Left renal cortex interstitium (tissue), 4 donors: Measurements from ENCODE around the gene IL13. TPM values are rescaled to one million over a fixed set of nuclear protein-coding genes. Genes with fewer than 3 reads are reported as not detected.

ENCODE experiments used
- DNase-seq, 4 donors: peaks; one replicate each; pipeline ENCODE4 v3.0.0-alpha.2; 2013; ENCODE audit warnings: low read depth in 4 of 4, low spot score in 2 of 4, missing footprints in 1 of 4
- polyA plus RNA-seq, 4 donors: library from polyadenylated mRNA; unstranded; fragments of 120-200 nt; gene quantifications; one replicate each; pipeline ENCODE4 v1.2.1, GENCODE V29; 2013; ENCODE audit not compliant: insufficient read length in 4 of 4

IL13 gene
- polyA plus RNA-seq, 4 donors: 0.13 TPM; not detected in 3

DNA sequence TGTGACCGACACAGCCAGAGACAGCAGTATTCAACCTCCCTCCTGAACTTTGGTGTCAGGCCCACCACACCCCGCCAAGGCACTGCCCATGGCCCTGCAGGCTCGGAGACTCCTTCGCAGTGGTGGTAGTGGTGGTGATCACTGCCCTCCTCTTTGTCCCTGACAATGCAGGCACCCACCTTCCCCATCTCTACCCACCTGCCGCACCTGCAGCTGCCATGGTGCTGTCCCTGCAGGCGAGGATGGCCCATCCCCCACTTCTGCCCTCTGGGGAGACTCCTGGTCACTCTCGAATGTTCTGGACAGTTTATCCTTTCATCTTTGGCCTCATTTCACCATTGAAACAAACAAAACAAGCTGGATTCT, 11.5 kb downstream of the IL13 start:
- DNase-seq: no peak

DNA sequence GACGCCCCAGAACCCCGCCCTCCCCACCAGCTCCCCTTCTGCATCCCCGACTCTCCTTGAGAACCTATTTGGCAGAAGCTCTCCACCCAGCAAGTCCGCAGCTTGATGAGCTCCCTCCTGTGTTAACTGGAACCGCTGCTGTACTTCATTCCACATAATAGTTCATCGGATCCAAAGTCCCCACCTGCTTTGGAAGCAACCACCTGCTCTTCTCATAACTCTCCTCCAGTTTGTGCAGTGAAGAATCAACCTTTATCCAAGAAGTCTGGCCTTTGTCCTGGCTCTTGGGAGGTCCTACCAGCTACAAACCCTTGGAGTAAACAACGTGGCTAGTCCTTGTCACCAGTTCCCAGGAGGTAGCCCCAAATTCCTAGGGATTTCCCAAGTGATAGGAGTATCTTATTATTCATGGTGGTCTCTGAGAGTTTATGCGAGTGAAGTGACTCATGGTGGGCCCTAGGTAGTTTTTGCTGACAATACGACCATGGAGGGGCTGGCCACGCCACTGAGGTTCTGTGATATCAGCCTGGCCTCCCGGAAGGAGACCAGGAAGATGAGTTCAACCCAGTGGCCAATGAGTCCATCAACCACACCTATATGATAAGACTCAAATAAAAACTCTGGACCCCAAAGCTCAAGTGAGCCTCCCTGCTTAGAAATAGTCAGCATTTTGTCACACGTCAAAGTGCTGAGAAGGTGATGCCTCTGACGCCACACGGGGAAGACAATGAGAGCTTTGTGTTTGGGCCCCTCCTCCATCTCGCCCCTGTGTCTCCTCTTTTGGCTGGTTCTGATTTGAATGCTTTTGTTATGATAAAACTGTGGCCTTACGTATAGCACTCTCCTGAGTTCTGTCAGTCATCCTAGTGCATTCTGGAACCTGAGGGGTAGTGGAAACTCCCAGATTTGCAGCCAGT, 12.3 kb downstream of the IL13 start:
- no peak for DNase-seq

DNA sequence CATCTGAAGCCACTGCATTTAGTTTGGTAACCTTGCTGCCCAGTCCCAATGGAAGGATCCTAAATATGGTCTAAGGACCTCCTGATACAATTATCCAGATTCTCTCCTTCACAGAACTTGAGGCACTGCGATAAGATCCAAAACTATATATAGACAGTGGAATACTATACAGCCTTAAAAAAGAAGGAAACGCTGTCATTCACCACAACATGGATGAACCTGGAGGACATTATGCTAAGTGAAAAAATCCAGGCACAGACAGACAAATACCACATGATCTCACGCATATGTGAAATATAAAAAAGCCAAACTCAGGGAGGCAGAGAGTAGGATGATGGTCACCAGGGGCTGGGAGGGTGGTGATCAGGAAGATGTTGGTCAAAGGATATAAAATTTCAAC, 13.0 kb downstream of the IL13 start:
- no peak for DNase-seq

DNA sequence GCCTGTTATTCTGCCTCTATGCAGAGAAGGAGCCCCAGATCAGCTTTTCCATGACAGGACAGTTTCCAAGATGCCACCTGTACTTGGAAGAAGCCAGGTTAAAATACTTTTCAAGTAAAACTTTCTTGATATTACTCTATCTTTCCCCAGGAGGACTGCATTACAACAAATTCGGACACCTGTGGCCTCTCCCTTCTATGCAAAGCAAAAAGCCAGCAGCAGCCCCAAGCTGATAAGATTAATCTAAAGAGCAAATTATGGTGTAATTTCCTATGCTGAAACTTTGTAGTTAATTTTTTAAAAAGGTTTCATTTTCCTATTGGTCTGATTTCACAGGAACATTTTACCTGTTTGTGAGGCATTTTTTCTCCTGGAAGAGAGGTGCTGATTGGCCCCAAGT, 15.5 kb downstream of the IL13 start:
- DNase-seq: no peak

DNA sequence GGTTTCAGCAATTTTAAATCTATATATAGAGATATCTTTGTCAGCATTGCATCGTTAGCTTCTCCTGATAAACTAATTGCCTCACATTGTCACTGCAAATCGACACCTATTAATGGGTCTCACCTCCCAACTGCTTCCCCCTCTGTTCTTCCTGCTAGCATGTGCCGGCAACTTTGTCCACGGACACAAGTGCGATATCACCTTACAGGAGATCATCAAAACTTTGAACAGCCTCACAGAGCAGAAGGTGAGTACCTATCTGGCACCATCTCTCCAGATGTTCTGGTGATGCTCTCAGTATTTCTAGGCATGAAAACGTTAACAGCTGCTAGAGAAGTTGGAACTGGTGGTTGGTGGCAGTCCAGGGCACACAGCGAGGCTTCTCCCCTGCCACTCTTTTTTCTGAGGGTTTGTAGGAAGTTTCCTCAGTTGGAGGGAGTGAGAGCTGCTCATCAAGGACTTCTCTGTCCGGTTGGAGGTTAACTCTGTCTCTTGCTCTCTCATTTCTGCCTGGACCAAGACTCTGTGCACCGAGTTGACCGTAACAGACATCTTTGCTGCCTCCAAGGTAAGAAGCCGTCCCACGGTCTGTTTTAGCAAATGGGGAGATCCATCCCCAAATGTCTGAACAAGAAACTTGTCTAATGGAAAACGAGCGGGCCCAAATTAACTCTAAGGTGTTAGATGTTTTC, 16.1 kb downstream of the IL13 start, which contains the start of gene IL4:
Gene IL4 (plus strand): TSS at position 51 of the 692 bp plus-strand sequence. CDS start 62 bp downstream, at position 113.
- DNase-seq: no peak

DNA sequence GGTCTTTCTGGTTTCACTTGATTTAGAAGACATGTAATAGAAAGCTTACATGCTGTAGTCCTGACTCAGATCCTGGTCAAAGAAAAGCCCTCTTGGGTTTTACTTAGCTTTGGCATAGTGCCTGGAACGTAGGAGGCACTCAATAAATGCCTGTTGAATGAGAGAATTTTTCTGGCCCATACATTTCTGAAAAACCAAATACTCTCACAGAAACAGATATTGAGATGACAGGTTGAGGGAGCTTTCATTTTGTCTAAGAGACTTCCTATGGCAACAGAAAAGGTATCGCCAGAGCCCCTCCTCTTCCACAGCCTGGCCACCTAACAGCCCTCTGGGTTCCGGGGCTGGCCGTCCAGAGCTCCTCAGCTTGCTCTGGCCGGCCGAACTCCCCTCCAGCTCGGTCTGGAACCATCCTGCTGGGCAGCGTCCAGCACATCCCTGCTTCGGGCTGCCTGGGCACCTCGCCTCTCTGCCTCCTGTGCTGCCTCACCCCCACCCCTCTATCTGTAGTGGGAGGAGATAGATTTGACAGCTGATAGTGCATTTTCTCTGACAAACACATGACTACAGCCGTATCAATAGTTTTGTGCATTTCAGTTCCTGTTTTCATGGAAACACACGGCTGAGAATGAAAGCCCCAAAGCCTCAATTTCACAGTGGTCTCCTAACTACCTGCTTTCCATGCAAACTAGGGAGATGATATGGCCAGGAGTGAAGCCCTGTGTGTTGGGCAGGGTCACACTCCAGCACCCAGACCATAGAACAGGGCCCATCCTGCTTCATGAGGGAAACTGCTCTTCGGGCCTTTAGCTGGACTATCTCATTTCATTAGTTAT, 16.9 kb downstream of the IL13 start:
- DNase-seq: no peak

DNA sequence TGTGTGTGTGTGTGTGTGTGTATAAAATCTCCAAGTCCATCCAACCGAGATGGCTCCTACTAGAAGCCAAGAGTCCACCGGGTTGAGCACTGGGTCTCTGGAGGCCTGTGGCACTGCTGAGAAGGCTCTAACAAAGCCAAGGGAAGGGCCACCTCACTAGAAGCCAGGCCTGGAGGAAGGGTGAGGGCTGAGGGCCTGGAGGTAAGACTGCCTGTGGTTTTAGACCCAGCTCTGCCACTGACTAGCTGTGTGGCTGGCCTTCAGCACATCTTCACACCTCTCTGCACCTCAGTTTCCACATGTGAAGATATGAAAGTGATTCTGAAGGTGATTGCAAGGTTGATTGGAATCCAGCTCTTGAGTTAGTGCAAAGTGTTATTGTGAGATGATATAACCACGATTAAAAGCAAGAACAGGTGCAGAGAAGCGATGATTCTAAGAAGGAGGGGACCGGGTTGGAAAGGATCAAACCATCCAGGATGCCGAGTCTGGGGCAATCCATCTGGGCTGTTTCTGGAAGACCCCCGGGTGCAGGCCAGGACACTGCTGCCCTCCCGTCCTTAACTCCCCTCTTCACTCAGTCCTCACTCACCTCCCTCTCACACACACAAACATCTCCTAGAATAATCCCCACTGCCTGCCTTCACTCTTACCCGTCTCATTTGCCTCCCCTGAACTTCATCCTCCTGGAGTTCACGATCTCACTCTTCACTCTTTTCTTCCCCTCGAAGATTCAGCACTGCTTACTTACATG, 18.1 kb downstream of the IL13 start:
- no peak for DNase-seq

DNA sequence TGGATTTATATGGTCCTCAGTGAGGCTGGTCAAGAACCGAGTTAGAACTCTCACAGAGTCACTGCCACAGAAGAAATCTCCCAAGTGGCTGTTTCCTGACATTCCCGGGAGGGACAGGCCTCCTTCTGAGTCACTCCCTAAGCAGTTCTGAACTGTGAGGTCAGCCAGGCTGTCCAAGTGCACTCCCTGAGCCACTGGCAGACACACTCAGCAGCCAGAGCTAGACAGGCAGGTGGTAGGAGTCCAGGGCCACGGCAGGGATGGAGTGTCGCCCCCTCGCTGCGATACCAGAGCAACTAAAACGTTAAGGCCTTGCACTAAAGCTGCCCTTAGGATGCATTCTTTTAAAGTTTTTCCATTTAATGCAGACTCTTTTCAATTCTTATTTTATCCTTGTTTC, 19.2 kb downstream of the IL13 start:
- DNase-seq: no peak

DNA sequence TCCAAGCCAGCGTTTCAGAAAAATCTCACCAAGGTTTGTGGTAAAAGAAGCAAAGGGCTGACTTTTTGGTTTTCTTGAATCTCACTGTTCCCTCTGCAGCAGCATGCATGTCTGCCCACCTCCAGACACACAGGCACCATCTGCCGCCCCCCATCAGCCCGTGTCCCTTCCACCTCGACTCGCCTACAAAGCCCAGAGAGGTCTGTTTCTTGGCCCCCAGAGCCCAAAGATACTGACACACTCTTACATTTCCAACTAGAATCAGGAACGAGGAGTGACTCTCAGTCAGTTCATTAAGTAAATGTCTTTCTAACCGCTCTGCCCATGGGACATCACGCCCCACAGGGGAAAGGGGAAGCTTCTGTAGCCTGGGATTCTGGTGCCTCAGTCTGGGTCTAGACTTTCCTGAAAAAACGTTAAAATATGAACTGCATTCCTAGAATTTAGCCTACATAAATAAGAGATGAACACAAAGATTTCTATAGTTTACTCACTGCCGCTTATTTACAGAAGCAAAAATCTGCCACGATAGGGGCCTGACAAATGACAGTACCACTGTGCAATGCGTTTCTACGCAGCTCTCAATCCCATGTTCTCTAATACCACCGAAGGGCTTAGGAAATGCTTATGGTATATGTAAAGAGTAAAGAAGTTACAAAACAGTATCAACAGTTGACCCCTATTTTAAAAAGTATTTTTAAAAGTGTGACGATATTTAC, 19.9 kb downstream of the IL13 start:
- DNase-seq: no peak

DNA sequence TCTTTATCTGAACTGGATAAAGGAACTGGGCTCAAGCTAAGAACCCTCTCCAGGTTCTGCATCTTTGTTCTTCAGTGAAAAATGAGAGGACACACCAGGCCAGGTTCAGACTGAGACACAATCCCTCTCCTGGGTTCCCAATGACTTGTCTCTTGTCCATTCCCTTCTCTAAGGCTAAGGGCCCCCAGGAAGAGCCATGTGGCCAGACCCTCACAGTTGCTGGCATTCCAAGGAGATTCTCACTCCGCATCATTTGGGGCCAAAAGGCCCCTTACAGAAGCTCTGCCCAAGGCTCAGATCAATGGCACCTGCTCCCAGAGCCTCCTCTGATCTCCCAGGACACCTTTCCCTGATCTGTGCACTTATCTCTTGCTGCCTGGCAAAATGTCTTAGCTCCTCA, 20.8 kb downstream of the IL13 start:
- DNase-seq: no peak

DNA sequence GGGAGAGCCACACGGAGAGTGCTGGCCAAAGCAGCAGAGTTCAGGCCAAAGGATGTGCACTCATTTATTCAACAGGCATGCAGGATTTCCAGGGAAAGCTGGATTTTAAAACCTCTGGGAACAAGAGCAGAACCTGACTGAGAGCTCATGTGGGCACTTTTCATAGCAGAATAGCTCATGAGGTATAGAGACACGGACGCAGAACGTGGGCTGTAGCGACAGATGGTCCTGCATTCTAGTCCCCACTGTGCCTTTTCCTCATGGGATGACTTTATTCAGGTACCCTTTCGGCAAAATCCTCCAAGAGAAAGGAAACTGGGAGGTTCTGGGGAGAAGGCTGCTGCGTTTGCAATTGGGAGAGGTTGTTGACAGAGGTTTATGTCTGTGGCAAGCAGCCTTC, 21.2 kb downstream of the IL13 start:
- DNase-seq: no peak

DNA sequence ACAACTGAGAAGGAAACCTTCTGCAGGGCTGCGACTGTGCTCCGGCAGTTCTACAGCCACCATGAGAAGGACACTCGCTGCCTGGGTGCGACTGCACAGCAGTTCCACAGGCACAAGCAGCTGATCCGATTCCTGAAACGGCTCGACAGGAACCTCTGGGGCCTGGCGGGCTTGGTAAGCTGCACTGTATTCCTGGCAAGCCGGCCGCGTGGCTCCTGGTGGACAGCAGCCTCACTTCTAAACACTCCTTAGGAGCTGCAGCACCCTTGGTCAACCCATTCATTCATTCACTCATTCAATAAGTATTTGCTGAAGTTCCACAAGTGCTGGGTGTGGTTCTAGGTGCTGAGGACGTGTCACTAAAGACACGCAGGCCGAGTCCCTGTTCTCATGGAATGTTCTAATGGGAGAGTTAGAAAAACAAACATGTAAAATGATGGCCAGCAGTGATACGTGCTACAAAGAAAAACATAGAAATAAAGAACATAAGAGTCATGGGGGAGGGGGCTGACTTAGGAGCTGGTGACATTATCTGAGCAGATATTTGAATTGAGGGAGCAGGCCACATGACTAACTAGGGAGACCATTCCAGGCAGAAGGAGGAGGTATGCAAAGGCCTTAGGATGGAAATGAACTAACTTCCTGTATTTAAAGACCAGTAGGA, 21.9 kb downstream of the IL13 start:
- no peak for DNase-seq

DNA sequence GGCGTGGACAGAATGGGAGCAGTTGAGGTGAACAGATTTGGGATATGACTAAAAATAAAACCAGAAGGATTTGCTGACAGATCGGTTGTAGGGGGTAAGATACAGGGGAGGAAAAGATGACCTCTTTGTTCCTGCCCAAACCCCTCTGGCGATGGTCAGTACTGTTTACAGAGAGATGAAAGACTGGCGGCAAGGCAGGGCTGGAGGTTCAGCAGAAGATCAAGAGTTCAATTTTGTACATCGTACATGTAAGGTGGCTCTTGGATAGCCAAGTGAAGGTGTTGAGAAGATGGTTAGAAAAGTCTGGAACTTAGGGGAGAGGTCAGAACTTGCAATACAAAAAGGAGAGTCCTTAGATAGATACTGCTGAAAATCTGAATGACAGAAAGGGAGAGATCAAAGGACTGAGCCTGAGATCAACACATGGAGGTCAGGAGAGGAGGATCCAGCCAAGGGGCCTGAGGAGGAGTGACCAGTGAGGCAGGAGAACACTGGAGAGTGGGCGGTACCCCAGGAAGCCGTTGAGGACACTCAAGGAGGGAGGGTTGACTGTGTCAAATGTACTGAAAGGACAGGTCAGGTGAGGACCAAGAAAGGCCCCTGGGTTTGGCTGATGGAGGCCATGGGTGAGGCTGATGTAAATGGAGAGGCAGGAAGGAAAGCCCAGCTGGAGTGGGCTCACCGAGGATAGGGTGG, 23.0 kb downstream of the IL13 start:
- DNase-seq: no peak

DNA sequence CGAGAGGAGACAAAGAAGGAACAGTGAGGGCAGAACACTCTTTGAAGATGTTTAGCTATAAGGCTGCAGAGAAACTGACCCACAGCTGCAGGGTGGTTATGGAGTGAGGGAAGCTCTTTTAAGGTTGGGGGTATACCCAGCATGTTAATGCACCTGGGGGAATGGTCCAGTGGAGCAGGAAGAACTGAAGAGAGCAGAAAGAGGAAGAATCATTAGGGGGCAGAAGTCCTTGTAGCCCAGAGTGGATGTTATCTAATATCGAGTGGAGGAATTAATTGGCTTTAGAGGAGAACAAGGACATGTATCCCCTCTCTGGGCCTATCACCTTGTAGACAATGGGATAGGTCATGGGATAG, 23.5 kb downstream of the IL13 start:
- no peak for DNase-seq

DNA sequence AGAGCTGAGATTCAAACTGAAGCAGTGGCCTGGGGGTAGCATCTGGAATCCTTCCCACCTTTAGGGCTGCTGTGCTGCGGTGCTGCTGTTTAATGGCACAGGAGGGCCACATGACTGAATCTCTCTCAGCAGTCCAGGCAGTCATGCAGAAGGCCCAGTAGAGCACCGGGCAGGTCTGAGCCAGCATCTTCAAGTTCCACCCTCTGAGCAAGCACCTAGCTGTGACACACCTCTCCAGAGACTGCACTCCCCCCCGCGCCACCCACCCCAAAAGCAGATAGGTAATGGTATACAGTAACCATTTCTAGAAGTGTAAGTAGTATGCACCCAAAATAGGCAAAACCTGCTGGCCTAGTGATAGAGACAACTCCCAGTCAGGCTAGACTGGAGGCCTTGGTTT, 24.0 kb downstream of the IL13 start:
- no peak for DNase-seq

DNA sequence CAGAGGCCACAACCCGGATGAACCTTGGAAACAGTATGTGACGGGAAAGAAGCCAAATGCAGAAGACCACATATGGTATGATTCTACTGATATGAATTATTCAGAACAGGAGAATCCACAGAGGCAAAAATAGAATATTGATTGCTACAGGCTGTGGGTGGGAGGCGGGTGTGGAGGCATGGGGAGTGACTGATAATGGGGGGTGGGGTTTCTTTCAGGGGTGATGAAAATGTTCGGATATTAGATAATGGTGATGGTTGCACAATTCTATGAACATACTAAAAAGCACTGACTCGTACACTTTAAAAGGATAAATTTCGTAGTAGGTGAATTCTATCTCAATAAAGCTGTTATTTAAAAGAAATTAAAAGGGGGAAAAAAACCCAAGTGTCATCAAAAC, 26.5 kb downstream of the IL13 start:
- DNase-seq: no peak

DNA sequence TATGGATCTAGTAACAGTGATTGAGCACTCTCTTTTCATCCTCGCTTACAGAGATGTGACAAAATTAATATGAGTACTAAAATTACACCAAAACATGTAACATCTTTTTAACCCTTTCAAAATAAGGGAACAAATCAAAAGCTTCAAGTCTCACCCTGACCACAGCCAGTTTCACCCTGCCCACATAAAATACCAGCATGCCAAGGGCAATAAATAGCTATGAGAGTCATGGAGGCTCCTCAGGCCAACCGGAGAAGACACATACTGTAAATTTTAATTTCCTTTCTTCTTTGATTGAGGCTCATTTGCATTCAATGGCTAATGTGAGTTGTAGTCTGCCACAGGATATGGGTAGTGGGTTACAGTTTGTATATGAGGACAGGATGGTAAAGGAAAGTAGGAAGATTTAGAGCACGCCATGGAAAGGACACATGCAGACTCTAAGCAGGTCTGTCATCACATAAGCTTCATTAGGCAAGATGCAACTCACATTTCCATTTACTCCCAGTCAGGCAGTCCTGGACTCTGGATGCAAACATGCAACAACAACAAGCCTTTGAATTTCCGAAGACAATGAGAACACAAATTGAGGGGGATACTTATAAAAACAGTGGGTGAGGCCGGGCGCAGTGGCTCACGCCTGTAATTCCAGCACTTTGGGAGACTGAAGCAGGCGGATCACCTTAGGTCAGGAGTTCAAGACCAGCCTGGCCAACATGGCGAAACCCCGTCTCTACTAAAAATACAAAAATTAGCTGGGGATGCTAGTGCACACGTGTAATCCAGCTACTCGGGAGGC, 27.1 kb downstream of the IL13 start:
- no peak for DNase-seq

DNA sequence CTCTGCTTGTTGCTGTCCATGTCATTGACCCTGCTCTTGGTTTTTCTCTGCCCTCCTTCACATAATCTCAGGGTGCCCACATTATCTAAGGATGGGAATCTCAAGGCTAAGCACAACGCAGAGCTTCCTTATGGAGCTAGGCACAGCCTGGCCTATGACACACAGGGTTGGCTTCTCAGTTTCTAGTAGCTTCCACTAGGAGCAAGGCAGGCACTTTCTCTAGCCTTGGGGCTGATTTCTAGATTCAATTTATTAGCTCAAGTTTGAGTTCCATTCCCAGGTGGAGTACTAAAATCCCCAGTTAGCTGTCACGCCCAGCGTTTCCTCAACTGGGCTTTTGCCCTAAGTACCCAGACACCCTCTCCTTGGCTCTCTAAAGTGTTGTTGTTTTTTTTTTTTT, 28.2 kb downstream of the IL13 start:
- no peak for DNase-seq
